GM19240 (cell line): Measurements from ENCODE around the gene SBNO2.

Experiments
- DNase-seq: peaks from one replicate; pipeline ENCODE4 v3.0.0; 2011; ENCODE audit warnings: low spot score; ENCODE audit not compliant: insufficient read length

The SBNO2 gene

GRCh38 chr19:1063030-1063908 lies 110.8 kb downstream of the SBNO2 start:
- DNase-seq, result no peak

- DNase-seq, result no peak
Observed at GRCh38 chr19:1062387-1063029, 111.6 kb downstream of the SBNO2 start.

- no peak for DNase-seq
Observed at GRCh38 chr19:1061987-1062386, 112.1 kb downstream of the SBNO2 start.

- no peak for DNase-seq
Observed at GRCh38 chr19:1060689-1061088, 113.4 kb downstream of the SBNO2 start.

- no peak for DNase-seq
Observed at GRCh38 chr19:1058112-1058511, 116.0 kb downstream of the SBNO2 start.
